C4-2B (cell line): ENCODE data around the gene KANK3.

Experiments used
- CTCF ChIP-seq: fragments of 450-650 bp; conservative IDR thresholded peaks from 2 replicates; pipeline ENCODE4 v1.5.1; 2017; ENCODE audit warnings: mild to moderate bottlenecking
- ZFX ChIP-seq: fragments of 450-650 bp; IDR thresholded peaks from 2 replicates; pipeline ENCODE4 v1.6.1; 2017

DNA sequence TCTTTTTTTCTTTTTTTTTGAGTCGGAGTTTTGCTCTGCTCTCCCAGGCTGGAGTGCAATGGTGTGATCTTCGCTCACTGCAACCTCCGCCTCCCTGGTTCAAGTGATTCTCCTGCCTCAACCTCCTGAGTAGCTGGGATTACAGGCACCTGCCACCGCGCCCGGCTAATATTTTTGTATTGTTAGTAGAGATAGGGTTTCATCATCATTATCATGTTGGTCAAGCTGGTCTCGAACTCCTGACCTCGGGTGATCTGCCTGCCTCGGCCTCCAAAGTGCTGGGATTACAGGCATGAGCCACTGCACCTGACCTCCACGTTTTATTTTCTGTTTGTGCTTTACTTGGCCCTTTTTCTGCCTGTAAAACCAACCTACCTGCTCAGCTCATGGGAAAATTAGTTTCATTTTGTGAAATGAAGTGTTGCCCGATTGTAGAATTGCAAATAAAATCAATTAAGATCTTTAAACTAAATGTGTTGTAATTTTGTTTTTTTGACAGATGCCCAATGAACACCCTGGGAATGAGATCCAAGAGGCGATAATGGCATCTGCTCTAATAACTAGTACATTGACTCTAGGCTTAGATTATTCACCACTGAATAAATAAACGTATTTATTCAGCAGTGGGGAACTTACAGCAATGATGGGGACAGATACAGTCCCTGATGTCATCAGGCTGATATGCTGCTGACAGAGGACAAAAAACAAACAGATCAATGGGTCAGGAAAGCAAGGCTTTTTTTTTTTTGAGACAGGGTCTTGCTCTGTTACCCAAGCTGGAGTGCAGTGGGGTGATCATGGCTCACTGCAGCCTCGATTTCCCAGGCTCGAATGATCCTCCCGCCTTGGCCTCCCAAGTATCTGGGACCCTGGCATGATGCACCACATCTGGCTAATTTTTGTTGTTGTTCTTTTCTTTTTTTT is 44.9 kb upstream of the KANK3 start:
- no peak for TF ChIP-seq CTCF
- TF ChIP-seq ZFX, result no peak
